Endothelial cell of umbilical vein (primary cell): ENCODE measurements around the gene AMBP. TPM values are rescaled to one million over a fixed set of nuclear protein-coding genes. Genes with fewer than 3 reads are reported as not detected.

Experiments
- BruUV-seq: library from RNA; stranded (reverse); fragments of 400-500 nt; replicated peaks from 2 replicates; lab custom pipeline; 2021; lab: Mats Ljungman, UMichigan
- CTCF ChIA-PET: fragments of 300-600, 350-600 bp; sonication (Branson Sonifier 250); formaldehyde crosslinking; loops from one replicate; lab custom pipeline; 2021; ENCODE audit warnings: antibody characterized with exemption, inconsistent platforms; lab: Charles Lee
- POLR2A ChIA-PET: fragments of 300-600, 350-600 bp; sonication (Branson Sonifier 250); formaldehyde crosslinking; loops from one replicate; lab custom pipeline; 2021; ENCODE audit warnings: antibody characterized with exemption, inconsistent platforms; lab: Charles Lee
- DNase-seq: peaks from one replicate; pipeline ENCODE4 v3.0.0-alpha.2; 2011; ENCODE audit warnings: low read depth, low spot score
- FAIRE-seq: peaks from 2 replicates; lab custom pipeline; 2011; peaks lifted over from hg19 to GRCh38; lab: Jason Lieb, UNC
- H2AFZ ChIP-seq: 2 replicates; pipeline ENCODE4 v1.6.0; 2012; ENCODE audit warnings: low read depth, low read length, control low read depth, inconsistent platforms
- H3K27ac ChIP-seq: 2 replicates; pipeline ENCODE4 v1.5.1; 2011; ENCODE audit warnings: low read depth, mild to moderate bottlenecking, control low read depth, low read length, moderate library complexity; ENCODE audit not compliant: insufficient read depth
- H3K27me3 ChIP-seq, 2 experiments: 2 replicates each; pipeline versions ENCODE4 v1.6.0 to v1.6.1; 2011; ENCODE audit warnings: low read length in 2 of 2, mixed read lengths in 1 of 2; ENCODE audit not compliant: control insufficient read depth in 2 of 2, insufficient read depth in 2 of 2
- H3K36me3 ChIP-seq, 2 experiments: 2 replicates in 1 of 2; 3 replicates in 1 of 2; pipeline ENCODE4 v1.5.1; 2011; ENCODE audit warnings: low read length in 2 of 2, mild to moderate bottlenecking in 1 of 2, moderate library complexity in 1 of 2; ENCODE audit not compliant: control insufficient read depth in 2 of 2, insufficient read depth in 2 of 2; ENCODE audit errors: extremely low read depth in 1 of 2
- H3K4me1 ChIP-seq: 3 replicates; pipeline ENCODE4 v1.5.1; 2011; ENCODE audit warnings: mild to moderate bottlenecking, low read length; ENCODE audit not compliant: control insufficient read depth, insufficient read depth; ENCODE audit errors: extremely low read depth
- H3K4me2 ChIP-seq: 2 replicates; pipeline ENCODE4 v1.6.1; 2011; ENCODE audit warnings: low read length, control low read depth, mixed read lengths; ENCODE audit not compliant: insufficient read depth
- H3K4me3 ChIP-seq, 3 experiments: fragments of 200-600 bp in 1 of 3; sonication (generic), shearing (Covaris generic) in 1 of 3; replicated peaks in 1 of 3; 2 replicates each; pipeline ENCODE4 v1.5.1; 2011 to 2016; ENCODE audit warnings: control low read depth in 3 of 3, low read length in 3 of 3, mild to moderate bottlenecking in 2 of 3, inconsistent platforms in 1 of 3, low read depth in 1 of 3, moderate library complexity in 1 of 3; ENCODE audit not compliant: insufficient read depth in 1 of 3
- H3K79me2 ChIP-seq: 2 replicates; pipeline ENCODE4 v1.6.0; 2012; ENCODE audit warnings: low read length, inconsistent platforms; ENCODE audit not compliant: control insufficient read depth, insufficient read depth
- H3K9ac ChIP-seq: replicated peaks from 2 replicates; pipeline ENCODE3; 2011; ENCODE audit warnings: low read length, control low read depth; ENCODE audit not compliant: insufficient read depth; ENCODE audit errors: extremely low read depth
- H3K9me1 ChIP-seq: replicated peaks from 3 replicates; pipeline ENCODE4 v1.6.0; 2011; ENCODE audit warnings: mild to moderate bottlenecking, low read length; ENCODE audit not compliant: control insufficient read depth, insufficient read depth; ENCODE audit errors: extremely low read depth
- H3K9me3 ChIP-seq: replicated peaks from 2 replicates; pipeline ENCODE4 v1.5.1; 2012; ENCODE audit warnings: low read length, inconsistent platforms; ENCODE audit not compliant: control insufficient read depth, insufficient read depth
- H4K20me1 ChIP-seq: replicated peaks from 2 replicates; pipeline ENCODE3; 2011; ENCODE audit warnings: mild to moderate bottlenecking, low read length; ENCODE audit not compliant: control insufficient read depth, insufficient read depth; ENCODE audit errors: extremely low read depth
- EZH2 ChIP-seq: IDR thresholded peaks from 2 replicates; pipeline ENCODE4 v1.6.1; 2012; ENCODE audit warnings: borderline replicate concordance, low read depth, mild to moderate bottlenecking, moderate library complexity, low read length, inconsistent platforms; ENCODE audit not compliant: severe bottlenecking
- FOS ChIP-seq: IDR thresholded peaks from 2 replicates; pipeline ENCODE4 v1.6.1; 2011; ENCODE audit warnings: mild to moderate bottlenecking, low read length, moderate library complexity, borderline replicate concordance; ENCODE audit not compliant: insufficient read depth
- GATA2 ChIP-seq: IDR thresholded peaks from 2 replicates; pipeline ENCODE4 v1.7.0; 2011; ENCODE audit warnings: low read depth, mild to moderate bottlenecking, moderate library complexity, mixed read lengths, low read length; ENCODE audit not compliant: insufficient read length, insufficient read depth
- JUN ChIP-seq: IDR thresholded peaks from 2 replicates; pipeline ENCODE4 v1.6.1; 2011; ENCODE audit warnings: borderline replicate concordance, low read depth; ENCODE audit not compliant: insufficient read length, insufficient read depth
- MYC ChIP-seq: IDR thresholded peaks from one replicate; pipeline ENCODE4 v1.6.1; 2011; ENCODE audit warnings: mild to moderate bottlenecking, low read depth, low read length
- POLR2A ChIP-seq: IDR thresholded peaks from 2 replicates; pipeline ENCODE4 v1.6.1; 2012; ENCODE audit warnings: low read depth, mild to moderate bottlenecking, control low read depth, low read length
- POLR2AphosphoS5 ChIP-seq: IDR thresholded peaks from 2 replicates; pipeline ENCODE4 v1.6.1; 2012; ENCODE audit warnings: low read depth, mild to moderate bottlenecking, control low read depth, low read length, moderate library complexity; ENCODE audit not compliant: insufficient read depth
- dilution Hi-C: fragments of 300-500 bp; cut with MboI; formaldehyde crosslinking; loops from one replicate; pipeline ENCODE4 v1.15.0; 2019; ENCODE audit warnings: low sequenced_read_pairs; ENCODE audit not compliant: extremely low pct_ligation_motif_present
- intact Hi-C: fragments of 100-400 bp; cut with micrococcal nuclease; formaldehyde crosslinking; loops from one replicate; pipeline ENCODE4 v1.10.0; 2022
- polyA plus RNA-seq, 4 experiments: library from polyadenylated mRNA; depleted of rRNA in 3 of 4; stranded (reverse) in 3 of 4; unstranded in 1 of 4; fragments of >200 nt; gene quantifications; 2 replicates each; pipeline versions ENCODE4 v1.2.1 to v1.2.3, GENCODE V29; 2011 to 2012; ENCODE audit warnings: missing spikeins in 1 of 4
- total RNA-seq: library from RNA; stranded (reverse); gene quantifications from 2 replicates; pipeline ENCODE4 v1.2.3, GENCODE V29; 2021
- TF ChIP-seq, protein P1 (sequence below), 2 donors: IDR thresholded peaks; 1 replicate in 1 of 2; 2 replicates in 1 of 2; pipeline ENCODE4 v1.5.1; 2011; ENCODE audit warnings: low read length in 2 of 2, mild to moderate bottlenecking in 2 of 2, moderate library complexity in 2 of 2, control low read depth in 1 of 2, inconsistent platforms in 1 of 2, low read depth in 1 of 2; ENCODE audit not compliant: insufficient read depth in 1 of 2; ENCODE audit errors: extremely low read depth in 1 of 2
- TF ChIP-seq, protein P2 (sequence below): IDR thresholded peaks from 2 replicates; pipeline ENCODE4 v1.6.1; 2011; ENCODE audit not compliant: insufficient read depth, insufficient read length

AMBP gene
- total and polyA plus RNA-seq, 2 donors (not counting 3 experiments of a cell fraction or from before 2014, with no cell fraction given), result not detected

DNA sequence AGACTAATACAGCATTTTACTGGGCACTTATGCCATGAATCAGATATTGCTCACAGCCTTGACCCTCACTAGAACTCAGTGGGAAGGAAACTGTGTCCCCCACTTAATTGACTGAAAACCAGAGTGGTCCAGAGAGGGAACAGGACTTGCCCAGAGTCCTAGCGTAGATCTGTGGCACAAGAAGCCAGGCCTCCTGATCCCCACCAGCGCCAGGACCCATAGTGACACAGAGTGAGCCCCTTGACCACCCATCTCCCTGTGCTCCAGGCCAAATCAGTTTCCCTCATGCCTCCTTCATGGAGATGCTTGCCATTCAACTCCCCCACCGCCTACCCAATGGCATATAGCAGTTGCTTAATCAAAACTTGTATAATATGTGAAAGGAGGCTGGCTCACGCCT is 12.7 kb upstream of the AMBP start:
- Histone ChIP-seq H3K27ac (no peak overlapping the region), H3K9me1 (no peaks in the 10 kb centered on the region), H3K79me2 (no peaks in the 10 kb centered on the region), H3K9me3 (no peaks in the 10 kb centered on the region), H4K20me1 (no peaks in the 10 kb centered on the region), H3K4me2 (no peak overlapping the region), H3K4me1 (no peaks in the 10 kb centered on the region), H3K4me3 (no peak overlapping the region), H3K36me3 (no peaks in the 10 kb centered on the region), H3K9ac (no peak overlapping the region), H2AFZ (no peak overlapping the region), H3K27me3 (peaks cover 2 to 12% of the 10 kb centered on the region in 2 experiments)
- TF ChIP-seq, protein P1, sequence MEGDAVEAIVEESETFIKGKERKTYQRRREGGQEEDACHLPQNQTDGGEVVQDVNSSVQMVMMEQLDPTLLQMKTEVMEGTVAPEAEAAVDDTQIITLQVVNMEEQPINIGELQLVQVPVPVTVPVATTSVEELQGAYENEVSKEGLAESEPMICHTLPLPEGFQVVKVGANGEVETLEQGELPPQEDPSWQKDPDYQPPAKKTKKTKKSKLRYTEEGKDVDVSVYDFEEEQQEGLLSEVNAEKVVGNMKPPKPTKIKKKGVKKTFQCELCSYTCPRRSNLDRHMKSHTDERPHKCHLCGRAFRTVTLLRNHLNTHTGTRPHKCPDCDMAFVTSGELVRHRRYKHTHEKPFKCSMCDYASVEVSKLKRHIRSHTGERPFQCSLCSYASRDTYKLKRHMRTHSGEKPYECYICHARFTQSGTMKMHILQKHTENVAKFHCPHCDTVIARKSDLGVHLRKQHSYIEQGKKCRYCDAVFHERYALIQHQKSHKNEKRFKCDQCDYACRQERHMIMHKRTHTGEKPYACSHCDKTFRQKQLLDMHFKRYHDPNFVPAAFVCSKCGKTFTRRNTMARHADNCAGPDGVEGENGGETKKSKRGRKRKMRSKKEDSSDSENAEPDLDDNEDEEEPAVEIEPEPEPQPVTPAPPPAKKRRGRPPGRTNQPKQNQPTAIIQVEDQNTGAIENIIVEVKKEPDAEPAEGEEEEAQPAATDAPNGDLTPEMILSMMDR (IDR thresholded peaks at IDR 0.05; ENCODE audit: extremely low read depth in 1 of 2, insufficient read depth in 1 of 2, low read depth in 1 of 2, low read length in 2 of 2), result no peak
- TF ChIP-seq GATA2, result no peak
- TF ChIP-seq POLR2A, result no peak
- TF ChIP-seq, protein P2, sequence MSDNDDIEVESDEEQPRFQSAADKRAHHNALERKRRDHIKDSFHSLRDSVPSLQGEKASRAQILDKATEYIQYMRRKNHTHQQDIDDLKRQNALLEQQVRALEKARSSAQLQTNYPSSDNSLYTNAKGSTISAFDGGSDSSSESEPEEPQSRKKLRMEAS, result no peak
- no peak for TF ChIP-seq FOS
- TF ChIP-seq POLR2AphosphoS5, result no peak
- no peak for TF ChIP-seq EZH2
- TF ChIP-seq JUN, result no peak
- no peak for TF ChIP-seq MYC
- BruUV-seq, result no TSS peak
- intact Hi-C loops, result no loop called here
- POLR2A ChIA-PET, result interaction anchor here (0.7 kb wide), 1 partner anchor 502 kb away, joined by 5 read pairs; no protein-coding TSS in a partner anchor
- dilution Hi-C loops, result loop anchor here (25.0 kb wide), 1 partner anchor 197 kb away; no protein-coding TSS in a partner anchor
- CTCF ChIA-PET, result interaction anchor here (1.1 to 5.8 kb wide), 2 partner anchors 8 to 17 kb away, joined by 4 to 64 read pairs; no protein-coding TSS in a partner anchor
- DNase-seq, result no peak
- no peak for FAIRE-seq
